ENCODE results near the gene SLC19A1. TPM values are rescaled to one million over a fixed set of nuclear protein-coding genes. Genes with fewer than 3 reads are reported as not detected.

Gene SLC19A1
- total RNA-seq, 2 experiments from 2014 or later, result 53.2 to 60.2 TPM

DNA sequence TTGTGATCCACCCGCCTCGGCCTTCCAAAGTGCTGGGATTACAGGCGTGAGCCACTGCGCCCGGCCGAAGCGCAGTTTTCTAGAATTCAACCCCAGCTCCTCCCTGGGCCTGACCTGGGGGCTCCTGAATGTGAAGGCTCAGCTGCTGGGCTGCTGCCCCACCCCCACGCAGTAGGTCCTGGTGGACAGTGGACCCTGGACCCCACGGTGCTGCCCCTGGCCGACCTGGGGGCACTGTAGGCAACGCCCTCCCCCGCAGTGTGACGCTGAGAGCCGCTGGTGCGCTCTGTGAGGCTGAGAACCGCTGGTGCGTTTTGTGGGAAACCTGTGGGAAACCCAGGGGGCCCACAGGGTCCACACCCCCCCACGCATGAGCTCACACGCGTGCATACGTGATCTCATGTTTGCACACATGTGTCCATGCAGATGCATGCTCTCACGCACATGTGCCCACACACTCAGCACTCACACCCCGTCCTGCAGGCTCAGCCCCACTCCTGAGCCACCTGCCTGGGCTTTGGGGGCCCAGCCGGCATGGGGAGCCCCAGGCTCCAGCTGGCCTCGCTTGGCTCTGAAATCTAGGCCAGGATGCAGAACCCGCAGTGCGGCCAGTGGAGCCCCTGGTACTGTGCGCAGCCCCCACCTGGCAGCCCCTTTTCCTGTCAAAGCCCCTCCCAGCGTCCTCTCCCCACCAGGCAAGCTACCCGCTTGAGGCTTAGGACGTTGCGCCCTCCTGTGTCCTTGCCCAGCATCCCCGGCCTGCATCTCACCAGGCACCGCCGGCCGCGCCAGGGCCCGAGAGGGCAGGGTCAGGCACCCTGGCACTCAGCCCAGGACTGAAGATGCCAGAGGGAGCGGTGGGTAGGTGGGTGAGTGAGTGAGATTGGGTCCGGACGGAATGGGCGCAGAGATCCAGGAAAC, 69.5 kb downstream of the SLC19A1 start:
- Mint-ChIP-seq H3K36me3 (no peaks in the 10 kb centered on the region), H3K27ac (no peak overlapping the region), H3K9me3 (ENCODE audit: low read depth) (peaks cover 3% of the 10 kb centered on the region), H3K4me1 (peaks cover 5% of the 10 kb centered on the region), H3K27me3 (no peaks in the 10 kb centered on the region), H3K4me3 (no peak overlapping the region)
- DNase-seq (no peak), ATAC-seq (no peak)
- CTCF ChIA-PET, result no interaction called here

- Mint-ChIP-seq H3K27ac (no peak overlapping the region), H3K9me3 (ENCODE audit: low read depth) (peaks cover 3% of the 10 kb centered on the region)
- CTCF ChIA-PET, result no interaction called here
Observed at GRCh38 chr21:45471525-45472221, 70.6 kb downstream of the SLC19A1 start.

GRCh38 chr21:45470773-45471524, 71.3 kb downstream of the SLC19A1 start:
- CTCF ChIA-PET, result no interaction called here
- Mint-ChIP-seq H3K27ac (no peak overlapping the region), H3K36me3 (no peaks in the 10 kb centered on the region), H3K27me3 (no peaks in the 10 kb centered on the region), H3K4me3 (no peak overlapping the region), H3K9me3 (ENCODE audit: low read depth) (peaks cover 3% of the 10 kb centered on the region), H3K4me1 (peaks cover 2% of the 10 kb centered on the region)
- ATAC-seq (peak; percentile 43), DNase-seq (no peak)

More at GRCh38 chr21:45471525-45472221, 70.6 kb downstream of the SLC19A1 start:
- Mint-ChIP-seq H3K36me3 (no peaks in the 10 kb centered on the region), H3K27me3 (no peaks in the 10 kb centered on the region), H3K4me3 (no peak overlapping the region), H3K4me1 (peaks cover 5% of the 10 kb centered on the region)
- no peak for ATAC-seq
- no peak for DNase-seq

- Mint-ChIP-seq H3K4me1 (peaks cover 2% of the 10 kb centered on the region), H3K27ac (no peak overlapping the region), H3K36me3 (no peaks in the 10 kb centered on the region), H3K9me3 (ENCODE audit: low read depth) (peaks cover 3% of the 10 kb centered on the region), H3K4me3 (no peak overlapping the region), H3K27me3 (peaks cover 2% of the 10 kb centered on the region)
- DNase-seq (no peak), ATAC-seq (no peak)
- CTCF ChIA-PET, result no interaction called here
Observed at GRCh38 chr21:45470087-45470515, 72.1 kb downstream of the SLC19A1 start.

DNA sequence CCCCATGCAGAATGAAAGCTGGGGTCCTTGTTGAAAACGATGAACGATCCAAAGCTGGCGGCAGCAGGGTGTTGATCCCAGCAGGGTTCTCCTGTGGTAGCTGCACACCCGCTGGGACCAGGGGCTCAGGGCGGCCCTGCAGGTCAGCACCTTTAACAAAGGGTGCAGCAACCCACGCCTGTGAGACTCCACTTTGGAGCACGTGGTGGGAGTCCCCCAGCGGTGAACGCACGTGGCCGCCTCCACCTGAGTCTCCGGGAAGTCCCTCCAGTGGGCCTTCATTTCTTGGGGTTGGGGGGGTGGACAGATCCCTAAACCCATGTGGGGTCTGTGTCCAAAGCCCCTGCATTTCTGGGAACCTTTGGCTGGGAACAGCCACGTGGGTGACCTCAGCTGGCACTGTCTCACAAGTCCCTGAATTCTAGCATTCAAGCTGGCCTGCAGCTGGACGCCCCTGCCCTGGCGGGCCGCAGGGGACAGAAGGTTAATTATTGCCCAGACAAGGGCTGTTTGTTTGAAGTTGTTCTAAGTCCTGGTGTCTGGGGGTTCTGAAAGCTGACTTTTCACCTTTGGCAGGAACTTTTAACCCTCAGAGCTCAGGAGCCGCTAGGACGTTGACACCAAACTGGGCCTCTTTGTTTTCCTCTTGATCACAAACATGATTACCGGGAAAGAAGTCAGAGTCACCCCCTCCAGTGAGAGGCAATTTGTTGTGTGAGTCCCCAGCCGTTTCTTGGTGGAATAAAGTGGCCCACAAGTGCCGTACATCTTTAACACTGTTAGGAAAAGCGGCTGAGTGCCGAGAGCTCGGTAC, 72.8 kb downstream of the SLC19A1 start:
- no peak overlapping the region for H3K4me3 Mint-ChIP-seq

GRCh38 chr21:45468971-45469272, 73.3 kb downstream of the SLC19A1 start:
- no peak for ATAC-seq
- no peak overlapping the region for H3K4me3 Mint-ChIP-seq
- H3K27me3 Mint-ChIP-seq, result peaks cover 2% of the 10 kb centered on the region
- no peaks in the 10 kb centered on the region for H3K9me3 Mint-ChIP-seq (ENCODE audit: low read depth)
- no peak for DNase-seq
- CTCF ChIA-PET, result no interaction called here
- H3K4me1 Mint-ChIP-seq, result peaks cover 2% of the 10 kb centered on the region
- no peaks in the 10 kb centered on the region for H3K36me3 Mint-ChIP-seq
- H3K27ac Mint-ChIP-seq, result no peak overlapping the region

More for the DNA sequence above, 72.8 kb downstream of the SLC19A1 start:
- Mint-ChIP-seq H3K4me1 (peaks cover 2% of the 10 kb centered on the region), H3K9me3 (ENCODE audit: low read depth) (peaks cover 3% of the 10 kb centered on the region), H3K27me3 (peaks cover 2% of the 10 kb centered on the region), H3K27ac (no peak overlapping the region), H3K36me3 (no peaks in the 10 kb centered on the region)
- ATAC-seq (no peak), DNase-seq (no peak)
- CTCF ChIA-PET, result no interaction called here

DNA sequence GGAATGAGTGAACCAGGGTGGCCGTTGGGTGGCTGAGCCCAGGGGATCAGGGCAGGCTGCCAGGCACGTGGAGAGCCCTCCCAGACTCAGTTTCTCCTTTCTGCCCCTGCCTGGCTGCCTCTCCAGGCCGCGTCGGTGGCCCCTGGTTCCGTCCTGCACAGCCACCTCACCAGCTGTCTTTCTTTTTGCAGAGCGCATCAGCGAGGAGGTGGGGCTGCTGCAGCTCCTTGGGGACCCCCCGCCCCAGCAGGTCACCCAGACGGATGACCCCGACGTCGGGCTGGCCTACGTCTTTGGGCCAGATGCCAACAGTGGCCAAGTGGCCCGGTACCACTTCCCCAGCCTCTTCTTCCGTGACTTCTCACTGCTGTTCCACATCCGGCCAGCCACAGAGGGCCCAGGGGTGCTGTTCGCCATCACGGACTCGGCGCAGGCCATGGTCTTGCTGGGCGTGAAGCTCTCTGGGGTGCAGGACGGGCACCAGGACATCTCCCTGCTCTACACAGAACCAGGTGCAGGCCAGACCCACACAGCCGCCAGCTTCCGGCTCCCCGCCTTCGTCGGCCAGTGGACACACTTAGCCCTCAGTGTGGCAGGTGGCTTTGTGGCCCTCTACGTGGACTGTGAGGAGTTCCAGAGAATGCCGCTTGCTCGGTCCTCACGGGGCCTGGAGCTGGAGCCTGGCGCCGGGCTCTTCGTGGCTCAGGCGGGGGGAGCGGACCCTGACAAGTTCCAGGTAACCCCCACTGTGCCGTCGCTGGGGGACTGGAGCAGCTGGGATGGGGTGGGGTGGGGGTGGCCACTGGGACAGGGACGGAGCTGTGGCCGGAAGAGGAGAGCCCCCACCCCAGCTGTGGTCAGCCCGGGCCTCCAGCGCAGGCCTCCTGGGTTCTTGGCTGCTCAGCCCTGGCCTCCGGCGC, 73.9 kb downstream of the SLC19A1 start:
- H3K36me3 Mint-ChIP-seq, result no peaks in the 10 kb centered on the region
- peaks cover 2% of the 10 kb centered on the region for H3K4me1 Mint-ChIP-seq
- ATAC-seq, result no peak
- CTCF ChIA-PET, result no interaction called here
- peaks cover 6% of the 10 kb centered on the region for H3K27me3 Mint-ChIP-seq
- no peaks in the 10 kb centered on the region for H3K9me3 Mint-ChIP-seq (ENCODE audit: low read depth)
- H3K4me3 Mint-ChIP-seq, result no peak overlapping the region
- DNase-seq, result no peak
- no peak overlapping the region for H3K27ac Mint-ChIP-seq

DNA sequence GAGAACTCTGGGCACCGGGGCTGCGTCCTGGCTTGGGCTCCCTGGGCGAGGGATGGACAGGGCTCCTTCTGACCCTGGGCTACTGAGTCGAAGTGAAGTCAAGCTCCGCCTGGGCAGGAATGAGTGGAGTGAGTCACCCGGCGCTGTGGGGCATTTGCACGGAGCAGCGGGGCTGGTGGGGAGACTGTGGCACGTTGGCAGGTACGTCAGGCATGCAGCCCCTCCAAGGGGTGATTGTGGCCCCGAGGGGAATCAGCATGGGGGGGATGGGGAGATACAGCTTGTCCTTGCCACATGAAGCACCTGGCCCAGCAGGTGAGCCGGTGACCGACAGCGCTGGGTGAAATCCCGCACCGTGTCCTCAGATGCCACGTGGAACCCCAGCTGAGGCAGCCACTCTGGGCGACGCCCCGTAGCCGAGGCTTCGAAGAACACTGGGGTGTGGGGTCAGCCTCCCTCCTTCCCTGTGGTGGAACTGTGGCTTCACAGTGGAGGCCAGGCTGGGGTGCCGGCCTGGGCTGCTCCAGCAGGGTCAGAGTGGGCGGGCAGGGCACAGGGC, 74.9 kb downstream of the SLC19A1 start:
- no peak overlapping the region for H3K27ac Mint-ChIP-seq
- DNase-seq, result no peak
- no peaks in the 10 kb centered on the region for H3K9me3 Mint-ChIP-seq (ENCODE audit: low read depth)
- no peak for ATAC-seq
- no peaks in the 10 kb centered on the region for H3K36me3 Mint-ChIP-seq
- CTCF ChIA-PET, result interaction anchor here (1.2 to 1.3 kb wide), 2 partner anchors 11 to 27 kb away, joined by 4 read pairs; no protein-coding TSS in a partner anchor
- H3K4me1 Mint-ChIP-seq, result peaks cover 2% of the 10 kb centered on the region
- H3K27me3 Mint-ChIP-seq, result peaks cover 13% of the 10 kb centered on the region
- H3K4me3 Mint-ChIP-seq, result no peak overlapping the region

DNA sequence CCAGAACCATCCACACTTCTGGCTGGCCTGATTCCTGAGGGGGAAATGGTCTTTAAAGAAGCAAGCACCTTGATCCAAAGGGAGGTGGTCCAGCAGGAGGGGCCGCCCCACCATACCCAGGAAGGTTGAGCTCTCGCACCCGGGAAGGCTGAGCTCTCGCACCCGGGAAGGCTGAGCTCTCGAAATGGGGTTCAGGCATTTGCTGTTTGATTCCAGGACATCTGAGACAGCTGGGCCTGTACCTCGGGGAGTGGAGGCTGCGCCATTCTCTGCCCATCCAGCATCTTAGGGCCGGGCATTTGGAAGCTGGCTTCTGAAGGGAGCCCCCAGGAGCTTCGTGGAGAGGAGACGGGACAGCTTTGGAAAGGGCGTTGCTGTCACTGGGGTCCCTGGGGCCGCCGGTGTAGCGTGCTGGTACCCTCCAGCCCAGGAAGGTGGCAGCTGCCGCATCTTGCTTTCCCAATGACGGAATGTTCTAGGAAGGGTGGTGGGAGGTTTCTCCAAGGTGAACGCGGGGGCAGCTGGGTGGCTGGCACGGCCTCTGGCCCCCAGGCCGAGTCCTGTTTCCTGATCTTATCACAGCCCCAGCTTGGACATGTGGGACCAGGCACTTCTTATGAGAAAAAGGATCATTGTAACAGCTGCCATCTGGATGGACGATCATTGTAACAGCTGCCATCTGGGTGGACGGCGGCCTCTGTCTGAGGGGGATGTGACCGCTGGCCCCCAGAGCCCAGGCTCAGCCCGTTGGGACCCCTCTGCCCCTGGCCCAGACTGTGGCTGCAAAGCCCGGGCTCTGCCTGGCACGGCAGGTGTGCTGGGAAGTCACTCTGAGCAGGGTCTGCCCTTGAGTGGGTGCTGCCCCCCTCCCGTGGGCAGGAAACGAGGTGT, 75.7 kb downstream of the SLC19A1 start:
- ATAC-seq (no peak), DNase-seq (no peak)
- Mint-ChIP-seq H3K9me3 (ENCODE audit: low read depth) (no peaks in the 10 kb centered on the region), H3K4me1 (peaks cover 2% of the 10 kb centered on the region), H3K27ac (no peak overlapping the region), H3K27me3 (peaks cover 16% of the 10 kb centered on the region), H3K36me3 (no peaks in the 10 kb centered on the region), H3K4me3 (no peak overlapping the region)
- CTCF ChIA-PET, result interaction anchor here (1.2 to 1.3 kb wide), 2 partner anchors 12 to 26 kb away, joined by 4 read pairs; no protein-coding TSS in a partner anchor

DNA sequence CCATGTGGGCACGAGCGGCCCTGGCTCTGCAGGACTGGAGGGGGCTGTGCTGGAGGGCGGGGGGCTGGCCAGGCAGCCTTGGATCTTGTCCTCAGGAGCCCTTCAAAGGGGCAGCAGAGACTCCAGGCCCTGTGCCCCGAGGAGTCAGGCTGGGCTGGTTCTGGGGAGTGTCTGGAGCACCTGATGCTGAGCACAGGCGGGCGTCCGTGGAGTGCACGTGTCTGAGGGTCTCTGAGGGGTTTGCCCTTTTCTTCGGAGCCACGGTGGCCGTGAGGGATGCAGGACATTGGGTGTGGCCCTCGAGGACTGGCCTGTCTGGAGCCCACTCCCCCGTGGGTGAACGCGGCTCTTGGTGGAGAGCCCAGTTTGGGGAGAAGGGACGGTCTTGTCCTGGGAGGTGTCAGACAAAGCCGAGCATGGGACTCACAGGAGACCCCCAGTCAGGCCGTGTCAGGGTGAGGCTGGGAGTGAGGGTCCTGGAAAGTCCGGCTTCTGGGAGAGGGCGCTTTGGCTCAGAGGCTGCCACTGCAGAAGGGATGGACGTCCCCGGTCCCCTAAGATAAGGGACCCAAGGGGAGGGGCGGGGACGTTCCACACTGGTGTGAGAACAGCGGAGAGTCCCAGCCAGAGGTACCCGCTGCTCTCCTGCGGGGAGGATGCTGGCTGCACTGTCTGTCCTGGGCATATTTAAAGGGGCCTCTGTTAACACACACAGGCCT, 76.5 kb downstream of the SLC19A1 start:
- Mint-ChIP-seq H3K4me3 (no peak overlapping the region), H3K36me3 (no peaks in the 10 kb centered on the region), H3K9me3 (ENCODE audit: low read depth) (no peaks in the 10 kb centered on the region), H3K4me1 (no peaks in the 10 kb centered on the region), H3K27me3 (peaks cover 16% of the 10 kb centered on the region), H3K27ac (no peak overlapping the region)
- ATAC-seq (no peak), DNase-seq (no peak)
- CTCF ChIA-PET, result interaction anchor here (1.2 kb wide), 1 partner anchor 26 kb away, joined by 4 read pairs; no protein-coding TSS in a partner anchor

GRCh38 chr21:45465105-45465504, 77.1 kb downstream of the SLC19A1 start:
- H3K27ac Mint-ChIP-seq, result no peak overlapping the region
- no peak overlapping the region for H3K4me3 Mint-ChIP-seq
- DNase-seq (no peak), ATAC-seq (no peak)
- CTCF ChIA-PET, result no interaction called here
- no peaks in the 10 kb centered on the region for H3K9me3 Mint-ChIP-seq (ENCODE audit: low read depth)
- no peaks in the 10 kb centered on the region for H3K4me1 Mint-ChIP-seq
- H3K27me3 Mint-ChIP-seq, result peaks cover 16% of the 10 kb centered on the region
- no peaks in the 10 kb centered on the region for H3K36me3 Mint-ChIP-seq
